Stromal cell of bone marrow (primary cell): ENCODE results near the gene APOA1.
"Not testable (repeated sequence)": the region's sequence is repeated elsewhere in the genome, so short reads cannot be mapped to it uniquely, and the experiment has no call there.

Experiments used
- DNase-seq: peaks from one replicate; pipeline ENCODE4 v3.0.0-alpha.2; 2012; ENCODE audit warnings: low read depth

The APOA1 gene

GRCh38 chr11:116857936-116858335, 20.5 kb upstream of the APOA1 start:
- DNase-seq = no peak

- no peak for DNase-seq
Measured at GRCh38 chr11:116857316-116857715, 19.9 kb upstream of the APOA1 start.

GRCh38 chr11:116856423-116856822, 19.0 kb upstream of the APOA1 start:
- no peak for DNase-seq

GRCh38 chr11:116855413-116855812, 18.0 kb upstream of the APOA1 start:
- no peak for DNase-seq

GRCh38 chr11:116853461-116854073, 16.1 kb upstream of the APOA1 start:
- peak; percentile 95 for DNase-seq

- DNase-seq = peak; percentile 52
Measured at GRCh38 chr11:116852261-116853031, 15.0 kb upstream of the APOA1 start.

- DNase-seq = no peak
Measured at GRCh38 chr11:116851626-116852025, 14.2 kb upstream of the APOA1 start.

- DNase-seq = no peak
Measured at GRCh38 chr11:116849486-116849885, 12.1 kb upstream of the APOA1 start.

- no peak for DNase-seq
Measured at GRCh38 chr11:116849060-116849459, 11.6 kb upstream of the APOA1 start.

GRCh38 chr11:116847612-116848011, 10.2 kb upstream of the APOA1 start:
- DNase-seq = no peak

GRCh38 chr11:116844722-116845121, 7.3 kb upstream of the APOA1 start:
- DNase-seq = no peak

- no peak for DNase-seq
Measured at GRCh38 chr11:116843661-116844060, 6.2 kb upstream of the APOA1 start.

GRCh38 chr11:116842909-116843308, 5.5 kb upstream of the APOA1 start:
- DNase-seq = no peak

- no peak for DNase-seq
Measured at GRCh38 chr11:116842117-116842516, 4.7 kb upstream of the APOA1 start.

GRCh38 chr11:116840746-116841296, 3.4 kb upstream of the APOA1 start:
- no peak for DNase-seq

GRCh38 chr11:116840224-116840745, 2.9 kb upstream of the APOA1 start:
- DNase-seq = no peak

- DNase-seq = no peak
Measured at GRCh38 chr11:116838321-116839084, 1.1 kb upstream of the APOA1 start.

GRCh38 chr11:116836632-116836991, 810 bp downstream of the APOA1 start:
- no peak for DNase-seq

- DNase-seq = peak; percentile 80
Measured at GRCh38 chr11:116835791-116836631, 1.4 kb downstream of the APOA1 start.

GRCh38 chr11:116835042-116835772, 2.2 kb downstream of the APOA1 start:
- no peak for DNase-seq

GRCh38 chr11:116834535-116835041, 2.8 kb downstream of the APOA1 start:
- not testable (repeated sequence) for DNase-seq
